Measurements from ENCODE around the gene KIRREL3. TPM values are rescaled to one million over a fixed set of nuclear protein-coding genes. Genes with fewer than 3 reads are reported as not detected.
A peak's percentile ranks its signal among the peaks of the same experiment; 100 is the strongest.

The KIRREL3 gene
- total and polyA plus RNA-seq, 2 of the 8 experiments (the other 6 are each of a cell fraction or from before 2014, with no cell fraction given), result 0.29 to 0.32 TPM

- no peak for DNase-seq (ENCODE audit: low read depth in 1 of 2, low spot score in 2 of 2)
- ChIA-PET POLR2A (ENCODE audit: partially characterized antibody) (no interaction called here), CTCF (ENCODE audit: partially characterized antibody) (interaction anchor here (1.1 kb wide), 1 partner anchor 89 kb away, joined by 3 read pairs; no protein-coding TSS in a partner anchor)
- Histone ChIP-seq H4K5ac (ENCODE audit: insufficient read length, low read depth, low read length) (no peak overlapping the region), H2BK120ac (replicated peaks; ENCODE audit: low read depth, low read length) (no peak overlapping the region), H4K91ac (replicated peaks; ENCODE audit: insufficient read length, low read length) (no peak overlapping the region), H3K79me1 (ENCODE audit: low read depth, low read length) (no peaks in the 10 kb centered on the region), H3K4me2 (ENCODE audit: insufficient read depth in 1 of 2, low read depth in 2 of 2, low read length in 2 of 2) (no peak overlapping the region), H4K20me1 (replicated peaks in 1 of 2; ENCODE audit: control insufficient read depth in 1 of 2, insufficient read depth in 2 of 2, low read length in 2 of 2) (no peaks in the 10 kb centered on the region), H4K8ac (ENCODE audit: extremely low read depth, insufficient read depth, low read length) (0 out of 2 replicates have a peak overlapping the region, but pooled peaks have one; percentile 9), H3K27ac (ENCODE audit: low read depth, low read length) (no peak overlapping the region), H3K14ac (ENCODE audit: insufficient read length) (no peak overlapping the region), H3K79me2 (ENCODE audit: control insufficient read depth in 1 of 2, insufficient read depth in 2 of 2, low read length in 2 of 2) (no peaks in the 10 kb centered on the region), H3K4ac (replicated peaks; ENCODE audit: insufficient read length, low read depth, low read length) (no peak overlapping the region), H2BK5ac (ENCODE audit: low read depth, low read length) (no peak overlapping the region), H3K9me3 (ENCODE audit: insufficient read depth in 2 of 2, low read depth in 1 of 2, low read length in 1 of 2) (no peaks in the 10 kb centered on the region), H2BK12ac (ENCODE audit: low read depth, low read length) (no peak overlapping the region), H2BK20ac (ENCODE audit: low read length) (no peak overlapping the region), H3K4me3 (ENCODE audit: extremely low read depth in 1 of 4, insufficient read depth in 2 of 4, low read depth in 3 of 4, low read length in 4 of 4) (no peak overlapping the region), H2AK5ac (ENCODE audit: low read depth, low read length) (no peak overlapping the region), H3K27me3 (replicated peaks in 1 of 4; ENCODE audit: control insufficient read depth in 3 of 4, extremely low read depth in 1 of 4, insufficient read depth in 3 of 4, low read length in 3 of 4) (peaks cover 0 to 3% (median 0%) of the 10 kb centered on the region in 4 experiments; a peak in 1 of 7 replicates), H2AFZ (ENCODE audit: low read length) (no peak overlapping the region), H2BK15ac (ENCODE audit: low read length) (no peak overlapping the region), H3K36me3 (ENCODE audit: control insufficient read depth in 2 of 4, insufficient read depth in 4 of 4, low read length in 3 of 4) (no peaks in the 10 kb centered on the region), H3K56ac (replicated peaks; ENCODE audit: insufficient read length, low read depth, low read length) (no peak overlapping the region), H3K23me2 (ENCODE audit: low read depth, low read length) (peaks cover 2% of the 10 kb centered on the region; the same call in 1 of the 2 replicates), H3K18ac (ENCODE audit: extremely low read depth, low read length) (no peak overlapping the region), H3K9ac (replicated peaks in 1 of 4; ENCODE audit: extremely low read depth in 1 of 4, low read depth in 3 of 4, low read length in 3 of 4) (no peak overlapping the region), H3K4me1 (replicated peaks in 1 of 4; ENCODE audit: control insufficient read depth in 3 of 4, insufficient read depth in 4 of 4, low read length in 3 of 4) (no peaks in the 10 kb centered on the region; a peak in 3 of 7 replicates), H3K23ac (ENCODE audit: insufficient read length) (no peak overlapping the region)
- 86% methylated on average over 7 of the region's 7 CpGs; no CpG with 5 or more reads in 1 of the 2 experiments for WGBS, 2 experiments (ENCODE audit: extremely low coverage in 1 of 2, insufficient coverage in 1 of 2, insufficient read length in 1 of 2, insufficient replicate concordance in 2 of 2, low coverage in 1 of 2, low lambda C conversion rate in 2 of 2, missing lambda C conversion rate in 1 of 2)
- TF ChIP-seq GABPA (IDR thresholded peaks at IDR 0.05; ENCODE audit: borderline replicate concordance, insufficient read depth, low read length) (no peak), EZH2 (IDR thresholded peaks at IDR 0.05; ENCODE audit: low read depth, low read length, severe bottlenecking) (no peak), BACH1 (IDR thresholded peaks at IDR 0.05; ENCODE audit: low read length) (no peak), TEAD4 (IDR thresholded peaks at IDR 0.05; ENCODE audit: low read depth, low read length) (no peak), KDM1A (IDR thresholded peaks at IDR 0.05; ENCODE audit: borderline replicate concordance, low read length) (no peak), E2F6 (IDR thresholded peaks at IDR 0.05) (no peak), HDAC6 (IDR thresholded peaks at IDR 0.05; ENCODE audit: low read depth, low read length) (no peak), EGR1 (IDR thresholded peaks at IDR 0.05; ENCODE audit: borderline replicate concordance, low read depth, low read length) (no peak), CBX5 (IDR thresholded peaks at IDR 0.05; ENCODE audit: low read depth, low read length) (no peak)
- no peak for FAIRE-seq
Observed at GRCh38 chr11:126627421-126627820, 373.1 kb downstream of the KIRREL3 start.

All from H1 (cell line).